Stimulated activated naive B cell treated with anti-CD40 and anti-IgM and Interleukin-4, amounts not matched to agents 10 μg/mL and 1 μg/mL and 100 μg/mL, for 72 hours (primary cell): ENCODE data around the gene SUN2.

Experiments used
- ATAC-seq, 2 donors: fragments of 150-1000 bp; cut with Tn5 transposase; replicated peaks; 2 replicates each; pipeline ENCODE4 v1.10.0; 2021; ENCODE audit warnings: moderate library complexity in 1 of 2
- DNase-seq: peaks from one replicate; pipeline ENCODE4 v3.0.0; 2021
- H3K27ac Mint-ChIP-seq: one replicate; pipeline ENCODE4 v1.8.0; 2022; ENCODE audit warnings: mild to moderate bottlenecking, mixed read lengths
- H3K27me3 Mint-ChIP-seq, 2 donors: one replicate each; pipeline ENCODE4 v1.8.0; 2022; ENCODE audit warnings: mixed read lengths in 2 of 2
- H3K36me3 Mint-ChIP-seq, 2 donors: one replicate each; pipeline ENCODE4 v1.8.0; 2022; ENCODE audit warnings: mixed read lengths in 2 of 2, mild to moderate bottlenecking in 1 of 2
- H3K4me1 Mint-ChIP-seq, 2 donors: one replicate each; pipeline ENCODE4 v1.8.0; 2022; ENCODE audit warnings: mixed read lengths in 2 of 2, mild to moderate bottlenecking in 1 of 2
- H3K4me3 Mint-ChIP-seq, 2 donors: one replicate each; pipeline ENCODE4 v1.8.0; 2022; ENCODE audit warnings: mild to moderate bottlenecking in 2 of 2, mixed read lengths in 2 of 2, moderate library complexity in 1 of 2
- H3K9me3 Mint-ChIP-seq, 2 donors: one replicate each; pipeline ENCODE4 v1.8.0; 2022; ENCODE audit warnings: mixed read lengths in 2 of 2, mild to moderate bottlenecking in 1 of 2

Gene SUN2

DNA sequence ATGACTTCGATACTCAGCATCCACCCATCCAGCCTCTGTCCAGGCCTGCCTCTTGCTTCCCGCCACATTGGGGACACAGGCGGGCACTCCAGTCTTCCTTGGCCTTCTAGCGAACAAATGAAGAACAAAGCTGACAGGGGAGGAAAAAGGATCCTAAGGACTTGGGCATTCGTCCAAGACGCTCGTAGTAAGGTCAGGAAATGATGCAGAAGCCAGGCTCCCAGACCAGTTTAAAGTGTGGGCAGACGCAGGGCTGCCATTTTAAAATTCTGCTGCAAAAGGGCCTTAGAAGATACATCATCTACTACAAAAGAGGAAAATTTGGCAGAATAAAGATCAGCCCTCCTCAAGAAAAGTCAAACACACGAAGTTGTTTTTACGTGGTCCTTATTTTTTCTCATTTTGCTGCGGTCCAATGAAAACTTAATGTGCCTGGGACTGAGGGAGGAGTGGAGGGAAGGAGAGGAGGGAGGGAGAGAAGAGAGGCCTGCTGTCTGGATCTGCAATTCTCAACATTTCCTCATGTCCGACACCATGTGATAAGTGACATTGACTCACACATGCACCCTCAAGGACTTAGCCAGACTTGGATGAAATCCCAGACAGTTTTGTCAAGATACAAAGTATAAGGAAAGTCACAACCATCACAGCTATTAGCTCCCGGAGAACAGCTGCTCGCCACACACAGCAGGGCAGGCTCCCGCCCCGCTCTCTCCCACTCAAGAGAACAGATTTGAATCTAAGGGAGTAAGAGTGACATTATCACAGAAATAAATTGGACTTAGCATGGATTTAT, 32.4 kb upstream of the SUN2 start:
- Mint-ChIP-seq H3K4me1 (peaks cover 7 to 8% of the 10 kb centered on the region in 2 donors), H3K27me3 (no peaks in the 10 kb centered on the region), H3K4me3 (no peak overlapping the region), H3K36me3 (peaks cover 2 to 9% of the 10 kb centered on the region in 2 donors), H3K27ac (no peak overlapping the region), H3K9me3 (no peaks in the 10 kb centered on the region)
- no peak for ATAC-seq
- DNase-seq: no peak

DNA sequence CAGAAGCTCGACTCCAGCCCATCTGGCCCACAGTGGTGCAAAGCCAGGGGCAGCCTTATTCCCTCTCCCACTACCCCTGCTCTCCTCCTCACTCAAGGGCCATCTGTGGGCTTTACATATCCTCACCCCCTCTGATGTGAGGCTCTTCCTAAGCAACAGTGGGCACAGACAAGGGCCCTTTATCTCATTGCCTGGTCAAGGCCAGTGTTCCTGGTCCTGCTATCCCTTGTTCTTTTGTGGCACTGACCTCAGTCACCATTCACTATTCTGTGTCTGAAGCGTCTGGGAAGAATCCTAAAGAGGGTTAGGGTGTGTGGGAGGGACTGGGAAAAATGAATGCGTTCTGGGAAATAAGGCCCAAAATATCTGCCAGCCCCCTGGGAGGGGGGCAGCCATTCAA, 30.8 kb upstream of the SUN2 start:
- Mint-ChIP-seq H3K4me3 (no peak overlapping the region), H3K27ac (no peak overlapping the region), H3K27me3 (no peaks in the 10 kb centered on the region), H3K4me1 (peaks cover 8 to 12% of the 10 kb centered on the region in 2 donors), H3K9me3 (no peaks in the 10 kb centered on the region), H3K36me3 (peaks cover 8 to 17% of the 10 kb centered on the region in 2 donors)
- ATAC-seq (no peak), DNase-seq (no peak)

DNA sequence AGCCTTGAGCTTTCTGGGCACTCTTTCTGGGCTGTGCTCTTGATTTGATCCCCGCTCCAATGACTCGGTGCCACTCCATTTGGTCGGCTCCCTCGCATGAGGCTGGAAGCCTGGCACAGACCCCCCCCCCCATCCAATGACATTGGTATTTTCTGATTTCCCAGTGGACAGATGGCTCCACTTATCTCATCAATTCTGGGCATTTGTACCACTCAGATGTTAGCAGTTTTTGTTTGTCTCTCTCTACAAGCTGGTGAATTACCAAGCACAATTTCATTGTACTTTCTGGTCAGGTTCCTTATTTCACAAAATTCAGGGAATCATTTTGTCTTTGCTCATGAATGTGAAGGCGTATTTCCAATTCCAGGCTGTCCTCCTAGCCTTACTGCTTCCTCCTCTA, 29.1 kb upstream of the SUN2 start:
- Mint-ChIP-seq H3K27ac (no peak overlapping the region), H3K9me3 (no peaks in the 10 kb centered on the region), H3K4me3 (no peak overlapping the region), H3K36me3 (peaks cover 16 to 28% of the 10 kb centered on the region in 2 donors), H3K4me1 (peaks cover 8 to 12% of the 10 kb centered on the region in 2 donors), H3K27me3 (no peaks in the 10 kb centered on the region)
- DNase-seq: no peak
- ATAC-seq: no peak

GRCh38 chr22:38784035-38784434, 28.2 kb upstream of the SUN2 start:
- Mint-ChIP-seq H3K9me3 (no peaks in the 10 kb centered on the region), H3K4me1 (peaks cover 8 to 12% of the 10 kb centered on the region in 2 donors), H3K27ac (peak overlapping the region; percentile 20), H3K4me3 (no peak overlapping the region), H3K36me3 (peaks cover 17 to 37% of the 10 kb centered on the region in 2 donors), H3K27me3 (no peaks in the 10 kb centered on the region)
- no peak for ATAC-seq
- DNase-seq: no peak

DNA sequence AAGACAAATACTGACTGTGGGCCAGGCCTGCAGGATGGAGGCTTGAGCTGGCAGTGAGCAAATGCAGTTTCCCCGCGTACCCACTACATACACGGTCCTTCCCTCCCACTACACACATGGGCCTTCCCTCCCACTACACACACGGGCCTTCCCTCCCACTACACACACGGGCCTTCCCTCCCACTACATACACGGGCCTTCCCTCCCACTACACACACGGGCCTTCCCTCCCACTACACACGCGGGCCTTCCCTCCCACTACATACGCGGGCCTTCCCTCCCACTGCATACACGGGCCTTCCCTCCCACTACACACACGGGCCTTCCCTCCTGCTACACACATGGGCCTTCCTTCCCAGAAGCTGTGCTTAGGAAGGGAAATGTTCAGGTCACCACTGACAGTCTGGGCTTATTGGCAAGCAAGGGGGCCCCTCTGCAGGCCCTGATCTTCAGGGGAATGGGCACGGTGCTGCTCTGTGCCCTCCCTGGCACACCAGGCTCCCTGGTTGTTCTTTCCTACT, 27.4 kb upstream of the SUN2 start:
- H3K9me3 Mint-ChIP-seq: no peaks in the 10 kb centered on the region
- peaks cover 22 to 39% of the 10 kb centered on the region in 2 donors for H3K36me3 Mint-ChIP-seq
- H3K27me3 Mint-ChIP-seq: no peaks in the 10 kb centered on the region
- ATAC-seq (no peak), DNase-seq (no peak)
- H3K4me1 Mint-ChIP-seq: peaks cover 8 to 12% of the 10 kb centered on the region in 2 donors
- H3K27ac Mint-ChIP-seq: peak overlapping the region; percentile 47
- H3K4me3 Mint-ChIP-seq: no peak overlapping the region

GRCh38 chr22:38782402-38783094, 26.8 kb upstream of the SUN2 start:
- H3K27ac Mint-ChIP-seq: no peak overlapping the region
- H3K9me3 Mint-ChIP-seq: no peaks in the 10 kb centered on the region
- peaks cover 21 to 37% of the 10 kb centered on the region in 2 donors for H3K36me3 Mint-ChIP-seq
- H3K27me3 Mint-ChIP-seq: no peaks in the 10 kb centered on the region
- DNase-seq (no peak), ATAC-seq (no peak)
- peaks cover 8 to 12% of the 10 kb centered on the region in 2 donors for H3K4me1 Mint-ChIP-seq
- H3K4me3 Mint-ChIP-seq: no peak overlapping the region

DNA sequence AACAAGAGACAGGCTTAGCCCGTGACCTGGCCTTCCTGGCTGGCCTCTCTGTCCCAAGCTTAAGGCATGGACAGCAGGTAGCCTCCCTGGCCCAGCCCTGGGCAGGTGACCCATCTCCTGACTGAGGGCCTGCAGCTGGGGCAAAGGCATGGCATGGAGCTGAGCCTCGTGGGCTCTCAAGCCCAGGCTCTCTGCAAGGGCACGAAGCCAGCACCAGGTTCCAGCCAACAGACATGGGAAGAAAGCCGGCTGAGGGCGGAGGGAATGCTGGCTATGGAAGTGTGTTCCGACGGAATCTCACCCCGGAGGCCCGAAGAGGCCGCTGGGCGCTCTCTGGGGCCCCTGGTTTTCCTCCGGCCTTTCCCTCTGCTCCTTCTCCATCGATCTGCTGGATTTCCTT, 25.2 kb upstream of the SUN2 start:
- Mint-ChIP-seq H3K36me3 (peaks cover 26 to 44% of the 10 kb centered on the region in 2 donors), H3K27me3 (no peaks in the 10 kb centered on the region), H3K4me3 (no peak overlapping the region), H3K9me3 (no peaks in the 10 kb centered on the region), H3K4me1 (peaks cover 8 to 14% of the 10 kb centered on the region in 2 donors), H3K27ac (no peak overlapping the region)
- DNase-seq (no peak), ATAC-seq (no peak)

GRCh38 chr22:38777087-38777671, 21.4 kb upstream of the SUN2 start:
- no peak overlapping the region for H3K4me3 Mint-ChIP-seq
- DNase-seq (no peak), ATAC-seq (no peak)
- H3K4me1 Mint-ChIP-seq: peaks cover 0 to 3% of the 10 kb centered on the region in 2 donors
- H3K27ac Mint-ChIP-seq: no peak overlapping the region
- H3K36me3 Mint-ChIP-seq: peaks cover 24 to 36% of the 10 kb centered on the region in 2 donors
- H3K9me3 Mint-ChIP-seq: no peaks in the 10 kb centered on the region
- no peaks in the 10 kb centered on the region for H3K27me3 Mint-ChIP-seq

DNA sequence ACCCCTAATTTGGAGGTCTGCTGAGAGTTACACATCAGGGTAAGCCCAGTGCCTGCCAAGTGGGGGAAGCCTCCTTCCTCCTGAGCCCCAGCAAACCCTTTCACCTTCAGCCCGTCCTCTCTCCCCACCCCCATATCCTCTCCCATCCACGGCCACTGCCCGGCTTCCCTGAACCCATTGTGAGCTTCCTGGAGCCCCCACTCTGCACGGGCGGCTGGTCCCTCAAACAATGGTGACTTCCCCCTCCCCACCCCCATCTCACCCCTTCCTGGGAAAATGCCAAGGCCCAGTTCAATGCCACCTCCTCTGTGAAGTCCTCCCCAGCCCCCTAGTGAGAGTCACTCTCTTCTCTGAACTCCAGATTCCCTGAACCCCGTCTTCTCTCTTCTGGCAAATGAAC, 20.3 kb upstream of the SUN2 start:
- peaks cover 18 to 27% of the 10 kb centered on the region in 2 donors for H3K36me3 Mint-ChIP-seq
- ATAC-seq: no peak
- H3K27me3 Mint-ChIP-seq: no peaks in the 10 kb centered on the region
- no peaks in the 10 kb centered on the region for H3K9me3 Mint-ChIP-seq
- no peak overlapping the region for H3K4me3 Mint-ChIP-seq
- DNase-seq: no peak
- H3K4me1 Mint-ChIP-seq: peaks cover 0 to 1% of the 10 kb centered on the region in 2 donors
- peak overlapping the region; percentile 52 for H3K27ac Mint-ChIP-seq

- Mint-ChIP-seq H3K27ac (no peak overlapping the region), H3K9me3 (no peaks in the 10 kb centered on the region), H3K4me3 (no peak overlapping the region), H3K36me3 (peaks cover 16 to 27% of the 10 kb centered on the region in 2 donors), H3K4me1 (peaks cover 0 to 1% of the 10 kb centered on the region in 2 donors), H3K27me3 (no peaks in the 10 kb centered on the region)
- ATAC-seq (no peak), DNase-seq (no peak)
These were observed 19.9 kb upstream of the SUN2 start for GRCh38 chr22:38775656-38776055.

- no peak overlapping the region for H3K4me3 Mint-ChIP-seq
- ATAC-seq: no peak
These were observed 18.8 kb upstream of the SUN2 start for GRCh38 chr22:38774496-38775166.

GRCh38 chr22:38773363-38773946, 17.7 kb upstream of the SUN2 start:
- no peak overlapping the region for H3K4me3 Mint-ChIP-seq
- no peaks in the 10 kb centered on the region for H3K9me3 Mint-ChIP-seq
- no peaks in the 10 kb centered on the region for H3K27me3 Mint-ChIP-seq
- H3K4me1 Mint-ChIP-seq: peaks cover 6% of the 10 kb centered on the region in 2 donors
- peaks cover 6 to 9% of the 10 kb centered on the region in 2 donors for H3K36me3 Mint-ChIP-seq
- DNase-seq: no peak
- no peak for ATAC-seq
- no peak overlapping the region for H3K27ac Mint-ChIP-seq

More at GRCh38 chr22:38774496-38775166, 18.8 kb upstream of the SUN2 start:
- peaks cover 12 to 17% of the 10 kb centered on the region in 2 donors for H3K36me3 Mint-ChIP-seq
- DNase-seq: no peak
- peaks cover 0 to 1% of the 10 kb centered on the region in 2 donors for H3K4me1 Mint-ChIP-seq
- H3K27me3 Mint-ChIP-seq: no peaks in the 10 kb centered on the region
- no peaks in the 10 kb centered on the region for H3K9me3 Mint-ChIP-seq
- no peak overlapping the region for H3K27ac Mint-ChIP-seq

DNA sequence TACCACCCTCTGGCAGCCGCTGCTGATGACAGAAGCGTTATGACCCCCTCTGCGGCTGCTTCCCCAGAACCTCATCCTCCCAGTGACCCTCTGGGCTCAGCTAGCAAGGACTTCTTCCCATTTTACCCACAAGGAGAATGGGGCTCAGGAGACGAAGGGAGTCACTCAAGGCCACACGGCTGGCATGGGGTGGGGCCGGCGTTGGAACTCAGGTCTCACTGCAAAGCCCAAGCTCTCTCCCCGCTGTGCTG, 16.8 kb upstream of the SUN2 start:
- Mint-ChIP-seq H3K4me3 (no peak overlapping the region), H3K36me3 (peaks cover 4 to 7% of the 10 kb centered on the region in 2 donors), H3K27me3 (no peaks in the 10 kb centered on the region), H3K4me1 (peaks cover 6% of the 10 kb centered on the region in 2 donors), H3K9me3 (no peaks in the 10 kb centered on the region), H3K27ac (peak overlapping the region; percentile 21)
- no peak for ATAC-seq
- DNase-seq: no peak
